ENCODE results near the gene TNIP3.

The TNIP3 gene

GRCh38 chr4:121151942-121152341, 12.2 kb downstream of the TNIP3 start:
- ChIA-PET POLR2A (ENCODE audit: low non-redundant PET) (no interaction called here), CTCF (no interaction called here)
- TF ChIP-seq CTCF (conservative IDR thresholded peaks at IDR 0.05; ENCODE audit: low read depth), result no peak
- no peak for DNase-seq (ENCODE audit: low spot score)
- H3K27ac ChIP-seq, result no peak overlapping the region

- no peak for TF ChIP-seq CTCF (conservative IDR thresholded peaks at IDR 0.05; ENCODE audit: low read depth)
- H3K27ac ChIP-seq, result no peak overlapping the region
- DNase-seq (ENCODE audit: low spot score), result no peak
- ChIA-PET POLR2A (ENCODE audit: low non-redundant PET) (no interaction called here), CTCF (no interaction called here)
Observed at GRCh38 chr4:121150486-121150885, 13.6 kb downstream of the TNIP3 start.

GRCh38 chr4:121150003-121150402, 14.1 kb downstream of the TNIP3 start:
- H3K27ac ChIP-seq, result no peak overlapping the region
- POLR2A ChIA-PET (ENCODE audit: low non-redundant PET), result no interaction called here
- no peak for DNase-seq (ENCODE audit: low spot score)
- CTCF ChIA-PET, result interaction anchor here (0.6 kb wide), 1 partner anchor 8 kb away, joined by 3 read pairs; no protein-coding TSS in a partner anchor
- TF ChIP-seq CTCF (conservative IDR thresholded peaks at IDR 0.05; ENCODE audit: low read depth), result no peak

GRCh38 chr4:121148621-121149020, 15.5 kb downstream of the TNIP3 start:
- ChIA-PET CTCF (no interaction called here), POLR2A (ENCODE audit: low non-redundant PET) (no interaction called here)
- TF ChIP-seq CTCF (conservative IDR thresholded peaks at IDR 0.05; ENCODE audit: low read depth), result no peak
- H3K27ac ChIP-seq, result no peak overlapping the region
- no peak for DNase-seq (ENCODE audit: low spot score)

- no peak for DNase-seq (ENCODE audit: low spot score)
- TF ChIP-seq CTCF (conservative IDR thresholded peaks at IDR 0.05; ENCODE audit: low read depth), result no peak
- CTCF ChIA-PET, result no interaction called here
Observed at GRCh38 chr4:121148000-121148399, 16.1 kb downstream of the TNIP3 start.

GRCh38 chr4:121146530-121146929, 17.6 kb downstream of the TNIP3 start:
- no peak for TF ChIP-seq CTCF (conservative IDR thresholded peaks at IDR 0.05; ENCODE audit: low read depth)
- ChIA-PET POLR2A (ENCODE audit: low non-redundant PET) (no interaction called here), CTCF (no interaction called here)

More at GRCh38 chr4:121148000-121148399, 16.1 kb downstream of the TNIP3 start:
- no peak overlapping the region for H3K27ac ChIP-seq
- POLR2A ChIA-PET (ENCODE audit: low non-redundant PET), result no interaction called here

GRCh38 chr4:121145430-121145829, 18.7 kb downstream of the TNIP3 start:
- H3K27ac ChIP-seq, result no peak overlapping the region
- POLR2A ChIA-PET (ENCODE audit: low non-redundant PET), result no interaction called here
- no peak for TF ChIP-seq CTCF (conservative IDR thresholded peaks at IDR 0.05; ENCODE audit: low read depth)
- DNase-seq (ENCODE audit: low spot score), result no peak
- CTCF ChIA-PET, result no interaction called here

More at GRCh38 chr4:121146530-121146929, 17.6 kb downstream of the TNIP3 start:
- H3K27ac ChIP-seq, result no peak overlapping the region
- DNase-seq (ENCODE audit: low spot score), result no peak
